HL-60 (cell line): ENCODE measurements around the gene C1QTNF9.
"Not testable (repeated sequence)": the region's sequence is repeated elsewhere in the genome, so short reads cannot be mapped to it uniquely, and the experiment has no call there.

Experiments used
- CTCF ChIP-seq: IDR thresholded peaks from one replicate; pipeline ENCODE4 v1.5.1; 2011; ENCODE audit warnings: low read length, control low read depth, inconsistent platforms; ENCODE audit not compliant: insufficient read depth
- GABPA ChIP-seq: IDR thresholded peaks from 2 replicates; pipeline ENCODE4 v1.6.1; 2012; ENCODE audit warnings: low read depth
- POLR2AphosphoS5 ChIP-seq: IDR thresholded peaks from 2 replicates; pipeline ENCODE4 v1.6.1; 2012; ENCODE audit warnings: low read depth

DNA sequence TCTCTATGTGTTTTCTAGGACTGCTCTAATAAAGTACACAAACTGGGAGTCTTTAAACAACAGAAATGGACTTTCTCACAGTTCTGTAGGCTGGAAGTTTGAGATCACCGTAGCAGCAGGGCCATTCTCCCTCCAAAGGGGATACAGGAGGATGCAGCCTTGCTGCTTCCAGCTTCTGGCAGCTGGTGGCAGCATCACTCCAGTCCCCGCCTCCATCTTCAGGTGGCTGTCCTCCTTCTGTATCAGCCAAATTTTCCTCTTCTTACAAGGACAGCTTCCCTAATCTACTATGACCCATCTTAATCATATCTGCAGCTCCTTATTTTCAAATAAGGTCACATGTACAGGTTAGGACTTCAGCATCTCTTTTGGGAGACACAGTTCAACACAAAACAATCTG is 13.1 kb downstream of the C1QTNF9 start:
- not testable (repeated sequence) for TF ChIP-seq CTCF, GABPA, POLR2AphosphoS5
